Endometrial microvascular endothelial cells (primary cell): Measurements from ENCODE around the gene PRAMEF15. TPM values are rescaled to one million over a fixed set of nuclear protein-coding genes. Genes with fewer than 3 reads are reported as not detected.
"Not testable (repeated sequence)": the region's sequence is repeated elsewhere in the genome, so short reads cannot be mapped to it uniquely, and the experiment has no call there.

Experiments used
- in situ Hi-C: cut with HindIII; loops from 2 replicates; pipeline ENCODE4 v1.10.0; 2017; ENCODE audit warnings: low sequenced_read_pairs, low pct_unique_long_range_greater_than_20kb; ENCODE audit errors: inconsistent ontology term
- total RNA-seq: library from RNA; depleted of rRNA; stranded (reverse); fragments of >200 nt; gene quantifications from one replicate; pipeline ENCODE4 v1.2.3, GENCODE V29; 2015; ENCODE audit errors: inconsistent ontology term

Gene PRAMEF15
- not detected for total RNA-seq

- in situ Hi-C loops: not testable (repeated sequence)
Measured at GRCh38 chr1:13315281-13315680, at the start of gene PRAMEF15. Gene PRAMEF15, plus strand, starts transcription at chr1:13315581. Its CDS starts 2,827 bp downstream, at chr1:13318408.

- in situ Hi-C loops: not testable (repeated sequence)
Measured at GRCh38 chr1:13277016-13277415, 38.4 kb upstream of the PRAMEF15 start.

- in situ Hi-C loops: not testable (repeated sequence)
Measured at GRCh38 chr1:13279617-13280016, 35.8 kb upstream of the PRAMEF15 start.

- in situ Hi-C loops: not testable (repeated sequence)
Measured at GRCh38 chr1:13285037-13285436, 30.3 kb upstream of the PRAMEF15 start, which contains the start of gene PRAMEF8. Gene PRAMEF8, minus strand, starts transcription at chr1:13285137. Its CDS starts 1,046 bp downstream, at chr1:13284091.

- in situ Hi-C loops: not testable (repeated sequence)
Measured at GRCh38 chr1:13289030-13289429, 26.4 kb upstream of the PRAMEF15 start.

- in situ Hi-C loops: not testable (repeated sequence)
Measured at GRCh38 chr1:13297216-13297931, 18.0 kb upstream of the PRAMEF15 start.

- in situ Hi-C loops: not testable (repeated sequence)
Measured at GRCh38 chr1:13298699-13299098, 16.7 kb upstream of the PRAMEF15 start.

GRCh38 chr1:13302197-13302596 is 13.2 kb upstream of the PRAMEF15 start:
- in situ Hi-C loops: not testable (repeated sequence)

- in situ Hi-C loops: not testable (repeated sequence)
Measured at GRCh38 chr1:13303239-13303638, 12.1 kb upstream of the PRAMEF15 start, which contains the start of gene PRAMEF33. Gene PRAMEF33, plus strand, starts transcription at chr1:13303539. Its CDS starts 2,416 bp downstream, at chr1:13305955.

GRCh38 chr1:13342496-13342895 is 27.1 kb downstream of the PRAMEF15 start:
- in situ Hi-C loops: not testable (repeated sequence)

- in situ Hi-C loops: not testable (repeated sequence)
Measured at GRCh38 chr1:13347034-13347433, 31.7 kb downstream of the PRAMEF15 start, which contains the start of gene PRAMEF14. Gene PRAMEF14, minus strand, starts transcription at chr1:13347134. Its CDS starts 1,820 bp downstream, at chr1:13345314.

GRCh38 chr1:13353476-13353875 is 38.1 kb downstream of the PRAMEF15 start:
- in situ Hi-C loops: not testable (repeated sequence)

- in situ Hi-C loops: not testable (repeated sequence)
Measured at GRCh38 chr1:13354475-13354874, 39.1 kb downstream of the PRAMEF15 start.

GRCh38 chr1:13356774-13357173 is 41.4 kb downstream of the PRAMEF15 start:
- in situ Hi-C loops: not testable (repeated sequence)

GRCh38 chr1:13362364-13362763 is 47.0 kb downstream of the PRAMEF15 start:
- in situ Hi-C loops: not testable (repeated sequence)

GRCh38 chr1:13364928-13365327 is 49.5 kb downstream of the PRAMEF15 start:
- in situ Hi-C loops: not testable (repeated sequence)

- in situ Hi-C loops: not testable (repeated sequence)
Measured at GRCh38 chr1:13366536-13366935, 51.2 kb downstream of the PRAMEF15 start.

GRCh38 chr1:13368544-13368943 is 53.2 kb downstream of the PRAMEF15 start:
- in situ Hi-C loops: not testable (repeated sequence)
